K562 (cell line): ENCODE results near the gene C2orf42. TPM values are rescaled to one million over a fixed set of nuclear protein-coding genes. Genes with fewer than 3 reads are reported as not detected.

Experiments used
- ARID1B ChIP-seq: fragments of 450-650 bp; IDR thresholded peaks from 2 replicates; pipeline ENCODE4 v1.6.1; 2016; ENCODE audit warnings: antibody characterized with exemption, mild to moderate bottlenecking, inconsistent platforms
- FIP1L1 ChIP-seq: fragments of 200-400 bp; formaldehyde crosslinking; IDR thresholded peaks from 2 replicates; pipeline ENCODE4 v1.6.1; 2018; ENCODE audit warnings: mild to moderate bottlenecking, low read depth, low read length; ENCODE audit not compliant: poor library complexity, severe bottlenecking
- JUND ChIP-seq, 2 experiments: IDR thresholded peaks; 2 replicates in 1 of 2; 3 replicates in 1 of 2; pipeline ENCODE4 v1.6.1; 2011; ENCODE audit warnings: borderline replicate concordance in 2 of 2, low read depth in 2 of 2, low read length in 2 of 2, improper control_type of control experiment in 1 of 2, missing biosample characterization in 1 of 2, missing genetic modification characterization in 1 of 2, missing genetic modification reagents in 1 of 2
- KHSRP ChIP-seq: fragments of 450-650 bp; IDR thresholded peaks from 2 replicates; pipeline ENCODE4 v1.6.1; 2017
- KLF13 ChIP-seq: fragments of 450-650 bp; IDR thresholded peaks from 2 replicates; pipeline ENCODE4 v1.6.1; 2016; ENCODE audit warnings: missing genetic modification characterization, low read depth, mild to moderate bottlenecking, missing compliant biosample characterization, moderate library complexity, borderline replicate concordance
- NR1H2 ChIP-seq: sonication (generic); formaldehyde crosslinking; IDR thresholded peaks from 2 replicates; pipeline ENCODE4 v1.4.0; 2020; ENCODE audit warnings: mild to moderate bottlenecking, missing genetic modification reagents
- RBM15 ChIP-seq: fragments of 200-400 bp; formaldehyde crosslinking; IDR thresholded peaks from 2 replicates; pipeline ENCODE4 v1.6.1; 2018; ENCODE audit warnings: mild to moderate bottlenecking, low read length, moderate library complexity; ENCODE audit not compliant: insufficient read depth
- RBM22 ChIP-seq: fragments of 200-400 bp; formaldehyde crosslinking; IDR thresholded peaks from 2 replicates; pipeline ENCODE4 v1.6.1; 2018; ENCODE audit warnings: low read length, low read depth; ENCODE audit not compliant: poor library complexity, severe bottlenecking
- SMAD4 ChIP-seq: fragments of 250-450 bp; sonication (Bioruptor Pico); conservative IDR thresholded peaks from 2 replicates; pipeline ENCODE4 v1.8.0; 2021; ENCODE audit warnings: inconsistent platforms, mild to moderate bottlenecking, moderate library complexity
- TAL1 ChIP-seq: fragments of 450-650 bp; IDR thresholded peaks from 2 replicates; pipeline ENCODE4 v1.6.1; 2016; ENCODE audit warnings: mild to moderate bottlenecking
- UBTF ChIP-seq, 2 experiments: IDR thresholded peaks; 2 replicates each; pipeline ENCODE4 v1.6.1; 2012; ENCODE audit warnings: improper control_type of control experiment in 2 of 2, low read depth in 2 of 2, low read length in 2 of 2, borderline replicate concordance in 1 of 2
- ZEB2 ChIP-seq: fragments of 450-650 bp; IDR thresholded peaks from 2 replicates; pipeline ENCODE4 v1.6.1; 2016
- polyA plus RNA-seq, 8 experiments: library from polyadenylated mRNA; depleted of rRNA in 4 of 8; stranded (reverse) in 5 of 8; unstranded in 3 of 8; fragments of >200 nt; fragmentation: Nextera tagmentation in 2 of 8; fragmentation: Illumina TruSeq in 1 of 8; extraction: Ambion mirVana in 2 of 8; extraction: Trizol in 1 of 8; gene quantifications; 2 replicates each; pipeline versions ENCODE4 v1.2.1 to v1.2.3, GENCODE V29; 2011 to 2014; ENCODE audit warnings: inconsistent platforms in 1 of 8, missing spikeins in 1 of 8
- total RNA-seq, 7 experiments: library from RNA; depleted of rRNA in 6 of 7; stranded (reverse); fragments of >200 nt in 6 of 7; fragmentation: Illumina TruSeq in 2 of 7; extraction: Trizol in 2 of 7; gene quantifications; 2 replicates each; pipeline versions ENCODE4 v1.2.1 to v1.2.3, GENCODE V29; 2011 to 2021; ENCODE audit warnings: low replicate concordance in 1 of 7
- TF ChIP-seq, protein P1 (sequence below): fragments of 450-650 bp; IDR thresholded peaks from 2 replicates; pipeline ENCODE4 v1.6.1; 2017; ENCODE audit warnings: antibody characterized with exemption, mild to moderate bottlenecking
- TF ChIP-seq, protein P2 (sequence below): sonication (generic); IDR thresholded peaks from 2 replicates; pipeline ENCODE4 v1.6.1; 2016
- TF ChIP-seq, protein P3 (sequence below): sonication (generic); formaldehyde crosslinking; IDR thresholded peaks from 2 replicates; pipeline ENCODE4 v1.8.0; 2022; ENCODE audit warnings: missing genetic modification reagents, mild to moderate bottlenecking, borderline replicate concordance

Gene C2orf42
- total and polyA plus RNA-seq, 9 of the 15 experiments (the other 6 are each of a cell fraction or from before 2014, with no cell fraction given), result 4.6 to 10.9 (median 7.5) TPM

- TF ChIP-seq UBTF (IDR thresholded peaks at IDR 0.05; ENCODE audit: borderline replicate concordance in 1 of 2, low read depth in 2 of 2, low read length in 2 of 2) (peak in 1 of 2 experiments; percentile 50; a peak in 1 of 4 replicates), NR1H2 (CRISPR knock-in tag) (no peak; the same call in 1 of the 2 replicates), KHSRP (no peak), TAL1 (no peak), ARID1B (no peak), FIP1L1 (no peak), JUND (IDR thresholded peaks at IDR 0.05; ENCODE audit: borderline replicate concordance, low read depth, low read length) (0 out of 2 replicates have a peak, but pooled peaks have one; percentile 9), JUND (tag; IDR thresholded peaks at IDR 0.05; ENCODE audit: borderline replicate concordance, low read depth, low read length) (no peak), RBM15 (no peak), ZEB2 (0 out of 2 replicates have a peak, but pooled peaks have one; percentile 15), SMAD4 (peak; percentile 97), RBM22 (no peak), KLF13 (tag) (0 out of 2 replicates have a peak, but pooled peaks have one; percentile 22)
- TF ChIP-seq, protein P1, sequence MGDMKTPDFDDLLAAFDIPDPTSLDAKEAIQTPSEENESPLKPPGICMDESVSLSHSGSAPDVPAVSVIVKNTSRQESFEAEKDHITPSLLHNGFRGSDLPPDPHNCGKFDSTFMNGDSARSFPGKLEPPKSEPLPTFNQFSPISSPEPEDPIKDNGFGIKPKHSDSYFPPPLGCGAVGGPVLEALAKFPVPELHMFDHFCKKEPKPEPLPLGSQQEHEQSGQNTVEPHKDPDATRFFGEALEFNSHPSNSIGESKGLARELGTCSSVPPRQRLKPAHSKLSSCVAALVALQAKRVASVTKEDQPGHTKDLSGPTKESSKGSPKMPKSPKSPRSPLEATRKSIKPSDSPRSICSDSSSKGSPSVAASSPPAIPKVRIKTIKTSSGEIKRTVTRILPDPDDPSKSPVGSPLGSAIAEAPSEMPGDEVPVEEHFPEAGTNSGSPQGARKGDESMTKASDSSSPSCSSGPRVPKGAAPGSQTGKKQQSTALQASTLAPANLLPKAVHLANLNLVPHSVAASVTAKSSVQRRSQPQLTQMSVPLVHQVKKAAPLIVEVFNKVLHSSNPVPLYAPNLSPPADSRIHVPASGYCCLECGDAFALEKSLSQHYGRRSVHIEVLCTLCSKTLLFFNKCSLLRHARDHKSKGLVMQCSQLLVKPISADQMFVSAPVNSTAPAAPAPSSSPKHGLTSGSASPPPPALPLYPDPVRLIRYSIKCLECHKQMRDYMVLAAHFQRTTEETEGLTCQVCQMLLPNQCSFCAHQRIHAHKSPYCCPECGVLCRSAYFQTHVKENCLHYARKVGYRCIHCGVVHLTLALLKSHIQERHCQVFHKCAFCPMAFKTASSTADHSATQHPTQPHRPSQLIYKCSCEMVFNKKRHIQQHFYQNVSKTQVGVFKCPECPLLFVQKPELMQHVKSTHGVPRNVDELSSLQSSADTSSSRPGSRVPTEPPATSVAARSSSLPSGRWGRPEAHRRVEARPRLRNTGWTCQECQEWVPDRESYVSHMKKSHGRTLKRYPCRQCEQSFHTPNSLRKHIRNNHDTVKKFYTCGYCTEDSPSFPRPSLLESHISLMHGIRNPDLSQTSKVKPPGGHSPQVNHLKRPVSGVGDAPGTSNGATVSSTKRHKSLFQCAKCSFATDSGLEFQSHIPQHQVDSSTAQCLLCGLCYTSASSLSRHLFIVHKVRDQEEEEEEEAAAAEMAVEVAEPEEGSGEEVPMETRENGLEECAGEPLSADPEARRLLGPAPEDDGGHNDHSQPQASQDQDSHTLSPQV, result peak; percentile 90
- TF ChIP-seq, protein P2, sequence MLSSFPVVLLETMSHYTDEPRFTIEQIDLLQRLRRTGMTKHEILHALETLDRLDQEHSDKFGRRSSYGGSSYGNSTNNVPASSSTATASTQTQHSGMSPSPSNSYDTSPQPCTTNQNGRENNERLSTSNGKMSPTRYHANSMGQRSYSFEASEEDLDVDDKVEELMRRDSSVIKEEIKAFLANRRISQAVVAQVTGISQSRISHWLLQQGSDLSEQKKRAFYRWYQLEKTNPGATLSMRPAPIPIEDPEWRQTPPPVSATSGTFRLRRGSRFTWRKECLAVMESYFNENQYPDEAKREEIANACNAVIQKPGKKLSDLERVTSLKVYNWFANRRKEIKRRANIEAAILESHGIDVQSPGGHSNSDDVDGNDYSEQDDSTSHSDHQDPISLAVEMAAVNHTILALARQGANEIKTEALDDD, result no peak
- TF ChIP-seq, protein P3, sequence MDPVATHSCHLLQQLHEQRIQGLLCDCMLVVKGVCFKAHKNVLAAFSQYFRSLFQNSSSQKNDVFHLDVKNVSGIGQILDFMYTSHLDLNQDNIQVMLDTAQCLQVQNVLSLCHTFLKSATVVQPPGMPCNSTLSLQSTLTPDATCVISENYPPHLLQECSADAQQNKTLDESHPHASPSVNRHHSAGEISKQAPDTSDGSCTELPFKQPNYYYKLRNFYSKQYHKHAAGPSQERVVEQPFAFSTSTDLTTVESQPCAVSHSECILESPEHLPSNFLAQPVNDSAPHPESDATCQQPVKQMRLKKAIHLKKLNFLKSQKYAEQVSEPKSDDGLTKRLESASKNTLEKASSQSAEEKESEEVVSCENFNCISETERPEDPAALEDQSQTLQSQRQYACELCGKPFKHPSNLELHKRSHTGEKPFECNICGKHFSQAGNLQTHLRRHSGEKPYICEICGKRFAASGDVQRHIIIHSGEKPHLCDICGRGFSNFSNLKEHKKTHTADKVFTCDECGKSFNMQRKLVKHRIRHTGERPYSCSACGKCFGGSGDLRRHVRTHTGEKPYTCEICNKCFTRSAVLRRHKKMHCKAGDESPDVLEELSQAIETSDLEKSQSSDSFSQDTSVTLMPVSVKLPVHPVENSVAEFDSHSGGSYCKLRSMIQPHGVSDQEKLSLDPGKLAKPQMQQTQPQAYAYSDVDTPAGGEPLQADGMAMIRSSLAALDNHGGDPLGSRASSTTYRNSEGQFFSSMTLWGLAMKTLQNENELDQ (CRISPR knock-in tag), result no peak
Measured at GRCh38 chr2:70141902-70142589, 48.8 kb downstream of the C2orf42 start (continued).
